AG08396 (cell line): Measurements from ENCODE around the gene KRTAP10-7.
"Not testable (repeated sequence)": the region's sequence is repeated elsewhere in the genome, so short reads cannot be mapped to it uniquely, and the experiment has no call there.

ENCODE experiments used
- DNase-seq: peaks from one replicate; pipeline ENCODE4 v3.0.0; 2012; ENCODE audit warnings: low spot score, mixed read lengths

KRTAP10-7 gene

DNA sequence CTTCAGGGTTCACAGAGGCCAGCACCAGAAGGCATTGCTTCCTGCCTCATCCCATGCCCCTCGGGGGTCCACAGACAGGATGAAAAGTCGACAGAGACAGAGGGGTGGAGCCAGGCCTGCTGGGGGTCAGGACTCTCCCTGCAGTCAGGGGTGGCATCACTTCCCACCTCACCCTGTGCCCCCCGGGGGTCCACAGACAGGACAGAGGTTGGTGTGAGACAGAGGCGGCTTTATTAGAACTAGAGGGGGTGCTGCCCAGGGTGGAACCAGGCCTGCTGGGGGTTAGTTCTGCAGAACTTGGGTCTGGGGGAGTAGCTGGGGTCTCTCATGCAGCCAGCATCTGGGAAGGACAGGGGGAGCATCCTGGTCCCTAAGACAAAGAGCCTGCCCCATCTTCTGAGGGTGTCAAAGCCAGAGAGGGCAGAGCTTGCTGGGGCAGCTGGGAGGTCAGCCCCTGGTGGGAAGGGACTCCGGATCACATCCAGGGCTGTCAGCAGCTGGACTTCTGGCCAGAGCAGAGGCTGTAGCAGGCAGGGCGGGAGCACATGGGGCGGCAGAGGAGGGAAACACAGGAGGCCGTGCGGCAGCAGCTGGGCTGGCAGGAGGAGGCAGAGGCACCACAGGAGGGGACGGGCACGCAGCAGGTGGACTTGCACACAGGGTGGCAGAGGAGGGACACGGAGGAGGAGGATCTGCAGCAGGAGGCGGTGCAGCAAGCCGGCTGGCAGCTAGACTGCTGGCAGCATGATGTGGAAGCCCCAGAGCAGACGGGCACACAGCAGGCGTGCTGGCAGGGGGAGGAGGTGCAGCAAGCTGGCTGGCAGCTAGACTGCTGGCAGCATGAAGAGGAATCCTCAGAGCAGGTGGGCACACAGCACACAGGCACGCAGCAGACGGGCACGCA is 9.2 kb upstream of the KRTAP10-7 start:
- not testable (repeated sequence) for DNase-seq

DNA sequence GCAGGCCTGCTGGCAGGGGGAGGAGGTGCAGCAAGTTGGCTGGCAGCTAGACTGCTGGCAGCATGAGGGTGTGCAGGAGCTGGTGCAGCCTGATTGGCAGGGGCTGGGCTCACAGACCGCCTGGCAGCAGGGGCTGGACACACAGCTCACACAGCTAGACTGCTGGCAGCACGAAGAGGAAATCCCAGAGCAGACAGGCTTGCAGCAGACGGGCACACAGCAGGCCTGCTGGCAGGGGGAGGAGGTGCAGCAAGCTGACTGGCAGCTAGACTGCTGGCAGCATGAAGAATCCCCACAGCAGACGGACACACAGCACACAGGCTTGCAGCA is 8.6 kb upstream of the KRTAP10-7 start:
- DNase-seq: not testable (repeated sequence)

DNA sequence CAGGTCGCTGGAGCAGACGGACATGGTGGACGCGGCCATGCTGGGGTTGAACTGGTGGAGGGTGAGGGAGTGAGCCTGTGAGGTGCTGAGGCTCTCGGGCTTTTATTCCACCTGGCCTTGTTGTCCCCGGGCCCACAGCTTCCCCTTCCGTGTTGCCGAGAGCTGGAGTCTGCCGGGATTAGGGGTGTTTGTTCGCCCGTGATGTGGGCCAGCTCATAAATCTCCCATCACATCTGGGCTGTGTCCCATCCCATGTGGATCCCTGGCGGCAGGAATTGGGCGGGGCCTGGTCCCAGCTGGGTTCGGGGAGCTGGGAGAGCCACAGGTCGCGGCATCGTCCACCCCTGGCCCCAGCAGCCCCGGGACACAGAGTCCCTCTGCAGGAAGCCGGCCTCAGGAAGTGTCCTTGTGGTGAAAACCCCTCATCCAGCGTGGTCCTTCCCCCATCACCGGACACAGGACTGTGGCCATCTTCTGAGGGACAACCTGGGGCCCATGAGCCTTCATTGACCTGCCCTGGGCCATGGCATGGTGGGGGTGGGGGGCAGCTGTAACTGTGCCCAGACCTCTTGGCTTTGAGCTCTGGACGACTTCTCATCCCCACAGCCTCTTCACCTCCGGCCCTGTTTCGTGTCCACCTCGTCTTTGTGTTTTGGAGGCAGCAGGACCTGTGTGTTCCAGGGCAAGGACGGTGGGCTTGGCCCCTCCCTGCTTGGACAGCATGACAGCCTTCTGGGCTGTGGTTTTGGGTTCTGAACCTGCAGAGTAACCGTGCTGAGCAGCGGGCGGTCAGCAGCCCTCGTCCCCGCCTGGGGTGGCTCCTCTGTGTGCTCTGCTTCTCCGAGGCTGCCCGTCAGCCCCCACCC is 7.7 kb upstream of the KRTAP10-7 start, which contains the start of gene KRTAP10-6:
Gene KRTAP10-6, minus strand, starts transcription at position 60 of the 866 bp plus-strand sequence. Its CDS starts 21 bp downstream, at position 39.
- no peak for DNase-seq

DNA sequence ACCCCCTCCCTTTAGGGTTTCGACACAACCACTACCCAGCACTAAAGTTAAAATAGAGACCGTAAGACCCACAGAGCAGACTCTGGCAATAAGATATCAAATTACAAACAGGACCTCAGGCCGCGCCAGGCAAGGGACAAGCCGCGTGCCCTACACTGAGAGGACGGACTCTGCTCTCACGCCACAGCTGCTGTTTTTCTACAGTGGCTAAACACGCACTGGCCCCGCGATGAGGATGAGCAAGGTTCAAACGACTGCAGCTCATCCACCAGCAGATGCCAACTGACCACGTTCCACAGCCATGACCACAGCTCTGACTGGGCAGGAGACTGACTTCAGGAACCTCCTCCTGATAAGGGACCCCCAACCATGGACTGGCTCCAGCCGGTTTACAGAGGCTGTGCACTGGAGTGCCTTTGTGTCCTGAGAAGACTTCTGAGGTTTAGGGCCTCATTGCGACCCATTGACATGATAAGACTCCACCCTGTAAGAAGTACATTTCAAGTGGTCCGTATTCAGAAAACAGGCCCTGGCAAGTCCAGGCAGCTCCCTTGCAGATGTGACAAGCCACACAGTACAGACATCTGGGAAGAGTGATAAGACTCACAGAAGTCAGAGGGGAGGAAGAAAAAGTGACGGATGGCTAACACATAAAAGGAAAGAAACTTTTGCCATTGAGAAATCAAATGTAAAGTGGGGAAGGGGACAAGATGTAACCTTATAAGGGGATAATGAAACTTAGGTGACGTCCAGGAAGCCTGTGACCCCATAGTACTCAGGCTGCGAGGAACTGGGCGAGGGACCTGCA is 6.6 kb upstream of the KRTAP10-7 start:
- no peak for DNase-seq

DNA sequence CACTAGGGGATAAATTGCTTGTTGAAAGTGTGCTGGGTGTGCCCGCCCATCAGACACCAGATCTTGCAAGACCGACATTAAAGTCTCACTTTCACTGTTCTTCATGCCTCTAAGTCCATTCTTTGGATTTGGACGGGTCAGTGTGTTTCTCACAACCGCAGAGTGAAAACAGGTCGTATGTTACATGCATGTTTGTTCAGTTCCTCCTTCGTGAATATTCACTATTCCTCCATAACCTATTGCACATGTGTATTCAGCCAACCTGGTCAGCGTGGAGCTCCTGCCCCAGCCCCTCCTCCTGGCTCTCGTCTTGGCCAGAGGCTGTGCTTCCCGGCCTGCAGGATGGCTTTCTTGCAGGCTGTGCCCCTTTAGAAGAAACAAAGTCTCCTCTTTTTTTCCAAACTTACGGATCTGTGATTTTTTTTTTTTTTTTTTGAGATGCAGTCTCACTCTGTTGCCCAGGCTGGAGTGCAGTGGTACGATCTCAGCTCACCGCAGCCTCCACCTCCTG is 5.9 kb upstream of the KRTAP10-7 start:
- no peak for DNase-seq

DNA sequence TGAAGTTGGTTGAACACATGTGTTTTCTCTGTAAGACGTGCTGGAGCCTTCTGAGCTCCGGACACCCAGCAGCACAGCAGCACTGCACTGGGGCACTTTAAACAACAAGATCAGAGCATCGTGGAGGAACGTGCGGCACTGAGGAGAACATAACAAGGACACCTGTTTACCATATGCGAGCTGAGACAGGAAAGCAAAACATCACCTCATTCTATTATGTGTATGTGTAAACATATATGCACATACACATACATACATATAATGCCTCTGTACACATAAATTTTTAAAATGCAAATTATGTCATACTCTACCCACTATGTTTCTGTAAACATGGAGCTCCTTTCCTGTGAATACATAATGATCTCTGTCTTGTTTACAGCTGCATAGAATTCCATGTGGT is 4.9 kb upstream of the KRTAP10-7 start:
- DNase-seq: no peak

DNA sequence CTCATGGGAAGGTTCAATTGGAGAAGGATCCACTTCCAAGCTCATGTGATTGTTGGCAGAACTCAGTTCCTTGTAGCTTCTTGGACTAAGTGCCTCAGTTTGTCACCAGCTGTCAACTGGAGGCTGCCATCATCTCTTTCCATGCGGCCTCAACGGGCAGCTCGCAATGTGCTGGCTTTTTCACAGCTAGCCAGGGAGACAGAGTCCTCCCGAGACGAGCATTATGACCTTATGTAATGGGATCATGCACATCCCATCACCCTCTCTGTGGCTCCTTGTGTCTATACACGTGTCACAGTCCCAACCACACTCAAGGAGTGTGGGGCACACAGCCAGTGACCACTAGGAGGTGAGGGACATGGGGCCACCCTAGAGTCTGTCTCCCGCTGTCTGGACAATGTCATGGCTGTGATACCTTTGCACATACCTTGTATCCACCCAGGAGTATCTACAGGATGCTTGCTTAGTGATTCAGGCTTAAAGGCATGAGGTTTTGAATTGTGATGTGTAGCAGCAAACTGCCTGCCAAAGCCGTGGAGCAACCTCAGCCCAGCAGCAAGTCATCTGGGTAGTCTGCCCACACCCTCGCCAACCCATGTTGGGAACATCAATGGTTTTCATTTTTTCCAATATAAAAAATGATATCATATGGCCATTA is 4.2 kb upstream of the KRTAP10-7 start:
- no peak for DNase-seq

DNA sequence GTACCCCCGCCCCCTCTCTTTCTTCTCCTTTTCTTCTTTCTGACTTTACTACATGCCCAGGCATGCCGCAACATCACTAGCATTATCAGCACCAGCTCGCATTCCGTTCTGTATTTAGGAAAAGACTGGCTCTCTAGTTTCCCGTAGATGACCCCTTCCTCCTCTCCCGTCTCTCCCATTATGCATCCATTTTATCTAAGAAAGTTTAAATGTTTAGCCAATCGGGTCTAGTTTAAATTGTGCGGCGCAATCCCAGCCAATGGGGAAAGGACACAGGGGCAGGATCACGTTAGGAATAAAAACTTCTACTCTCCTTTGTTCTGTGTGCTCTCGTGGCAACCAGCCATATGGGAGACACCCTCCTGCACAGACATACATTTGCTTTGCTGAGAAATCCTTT is 2.3 kb upstream of the KRTAP10-7 start:
- DNase-seq: no peak

DNA sequence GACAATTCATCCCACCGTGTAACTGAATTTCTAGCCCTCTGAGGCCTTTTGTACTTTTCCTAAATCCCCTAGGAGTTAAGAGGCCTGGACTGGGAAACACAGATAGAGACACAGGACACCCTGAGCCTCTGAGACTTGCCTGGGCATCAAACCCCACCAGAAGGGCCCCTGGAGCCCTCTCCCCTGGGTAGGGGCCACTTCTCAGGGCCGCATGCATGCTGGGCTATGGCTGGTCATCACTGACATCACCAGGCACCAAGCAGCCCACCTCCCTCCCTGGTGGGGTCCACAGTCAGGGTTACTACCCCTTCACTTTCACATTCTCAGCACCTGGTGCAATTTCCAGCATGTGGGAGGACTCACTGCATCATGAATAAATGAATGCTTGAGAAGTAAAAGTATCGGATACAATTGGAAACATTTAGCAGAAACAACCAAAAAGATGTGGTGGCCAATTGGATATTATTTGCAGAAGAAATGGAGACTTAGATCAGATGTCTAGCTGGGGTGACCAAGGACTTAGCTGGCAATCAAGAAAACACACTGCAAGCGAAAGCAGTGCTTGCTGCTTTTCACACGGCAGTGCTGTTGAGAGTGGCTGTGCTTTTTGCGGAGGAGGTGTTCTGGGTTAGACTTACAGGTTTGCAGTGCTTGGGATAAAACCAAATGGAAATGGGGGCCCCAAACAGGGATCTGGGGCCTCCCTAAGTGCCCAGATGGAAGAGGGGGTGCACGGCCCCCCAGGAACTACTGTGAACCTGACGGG is 950 bp upstream of the KRTAP10-7 start:
- no peak for DNase-seq

DNA sequence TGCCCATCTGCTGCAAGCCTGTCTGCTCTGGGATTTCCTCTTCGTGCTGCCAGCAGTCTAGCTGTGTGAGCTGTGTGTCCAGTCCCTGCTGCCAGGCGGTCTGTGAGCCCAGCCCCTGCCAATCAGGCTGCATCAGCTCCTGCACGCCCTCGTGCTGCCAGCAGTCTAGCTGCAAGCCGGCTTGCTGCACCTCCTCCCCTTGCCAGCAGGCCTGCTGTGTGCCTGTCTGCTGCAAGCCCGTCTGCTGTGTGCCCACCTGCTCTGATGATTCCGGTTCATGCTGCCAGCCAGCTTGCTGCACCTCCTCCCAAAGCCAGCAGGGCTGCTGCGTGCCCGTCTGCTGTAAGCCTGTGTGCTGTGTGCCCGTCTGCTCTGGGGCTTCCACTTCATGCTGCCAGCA is 694 bp downstream of the KRTAP10-7 start:
- not testable (repeated sequence) for DNase-seq

DNA sequence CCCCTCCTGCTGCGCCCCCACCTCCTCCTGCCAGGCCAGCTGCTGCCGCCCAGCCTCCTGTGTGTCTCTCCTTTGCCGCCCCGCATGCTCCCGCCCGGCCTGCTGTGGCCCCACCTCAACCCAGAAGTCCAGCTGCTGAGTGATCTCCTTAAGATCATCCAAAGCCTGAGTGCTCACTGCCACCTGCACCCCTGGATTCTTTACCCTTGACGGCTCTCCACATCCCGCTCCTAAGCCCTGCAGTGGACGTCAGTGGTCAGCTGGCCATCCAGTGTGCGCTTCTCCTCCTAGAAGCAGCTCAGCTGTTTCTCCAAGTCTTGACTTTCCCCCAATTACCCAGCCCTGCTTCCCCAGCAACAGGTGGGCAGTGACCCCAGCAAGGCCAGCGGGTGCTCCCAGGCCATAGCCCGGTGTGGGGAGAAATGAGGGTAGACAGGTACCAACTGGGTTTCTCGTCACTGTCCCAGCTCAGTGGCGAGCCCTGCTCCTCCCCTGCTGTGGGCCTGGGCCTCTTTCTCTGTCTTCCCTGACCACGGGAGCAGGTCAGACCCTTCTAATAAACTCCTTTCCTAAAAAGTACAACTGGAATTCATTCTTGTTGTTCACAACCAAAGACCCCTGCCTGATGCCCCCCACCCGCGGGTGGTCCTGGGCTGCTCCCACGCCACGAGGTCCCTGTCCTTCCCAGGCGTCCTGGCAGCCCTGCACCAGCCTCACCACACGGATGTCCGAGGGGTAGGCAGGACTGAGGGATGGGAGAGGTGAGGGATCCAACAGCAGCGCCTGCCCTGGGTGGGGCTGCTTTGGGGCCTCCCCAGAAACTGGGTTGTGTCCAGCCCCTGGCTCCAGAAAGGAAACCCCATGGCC is 1.4 kb downstream of the KRTAP10-7 start:
- no peak for DNase-seq

DNA sequence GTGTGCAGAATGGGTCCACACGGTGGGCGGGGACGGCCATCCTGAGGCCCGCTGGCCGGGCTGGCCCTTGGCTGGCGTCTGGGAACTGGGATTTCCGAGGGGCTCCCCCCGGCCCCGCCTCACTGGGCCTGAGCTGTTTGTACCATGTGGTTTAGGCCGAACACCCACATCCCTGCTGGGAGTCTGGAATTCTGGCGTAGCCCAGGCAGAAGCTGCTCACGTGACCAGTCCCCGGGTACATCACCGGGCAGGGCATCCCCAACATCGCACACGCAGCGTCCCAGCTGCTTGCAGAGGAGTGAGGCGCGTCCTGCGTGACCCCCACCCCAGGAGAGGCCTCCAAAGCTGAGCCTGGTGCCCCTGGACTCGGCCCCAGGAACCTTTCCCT is 2.1 kb downstream of the KRTAP10-7 start:
- no peak for DNase-seq

DNA sequence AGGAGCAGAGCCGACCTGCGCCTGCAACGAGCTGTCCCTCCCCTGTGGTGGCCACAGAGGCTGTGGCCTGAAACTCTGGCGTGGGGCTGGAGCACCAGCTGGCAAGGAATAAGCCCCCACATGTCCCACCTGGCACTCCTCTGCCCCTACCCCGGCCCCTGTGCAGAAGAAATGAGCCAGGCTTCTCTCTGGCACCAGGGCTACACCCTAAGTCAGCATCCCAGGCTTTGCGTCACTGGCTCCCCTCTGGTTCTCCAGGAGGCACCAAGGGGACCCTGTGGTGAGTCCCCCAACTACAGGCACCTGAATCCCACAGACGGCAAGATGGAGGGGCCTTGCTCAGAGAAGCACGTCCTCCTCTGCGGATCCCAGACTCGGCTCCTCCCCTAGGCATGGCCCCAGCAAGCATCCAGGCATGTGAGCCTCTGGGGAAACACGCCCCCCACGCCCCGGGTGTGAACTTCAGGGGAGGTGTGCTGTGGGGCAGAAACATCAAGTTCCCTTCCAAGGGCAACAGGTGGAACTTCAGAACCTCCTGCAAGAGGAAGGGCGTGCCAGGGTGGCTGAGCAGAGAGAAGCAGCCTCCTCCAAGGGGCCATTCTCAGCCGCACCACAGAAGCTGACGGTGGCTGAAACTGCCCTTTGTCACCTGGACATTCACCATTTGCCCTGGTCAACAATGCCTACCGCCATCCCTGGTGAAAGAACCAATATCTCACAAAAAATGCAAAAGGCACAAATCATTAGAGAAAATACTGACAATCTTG is 2.9 kb downstream of the KRTAP10-7 start:
- no peak for DNase-seq

DNA sequence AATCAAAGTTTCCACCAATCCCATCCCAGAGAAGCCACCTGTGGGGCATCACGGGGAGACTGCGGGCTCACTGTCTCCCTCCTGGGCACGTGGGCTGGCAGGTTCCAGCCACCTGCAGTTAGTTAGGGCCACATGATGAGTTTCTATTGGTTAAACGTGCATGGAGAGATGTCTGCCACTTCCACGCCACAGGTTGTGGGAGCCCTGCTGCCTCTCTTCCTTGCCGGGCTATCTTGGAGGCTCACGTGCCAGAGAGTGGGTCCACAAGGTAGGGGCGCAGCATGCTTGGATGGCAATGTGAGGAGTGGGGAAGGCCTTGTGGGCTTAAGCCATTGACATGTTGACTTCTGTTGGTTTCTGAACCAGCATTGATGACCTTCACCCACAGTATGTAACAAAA is 3.5 kb downstream of the KRTAP10-7 start:
- no peak for DNase-seq

DNA sequence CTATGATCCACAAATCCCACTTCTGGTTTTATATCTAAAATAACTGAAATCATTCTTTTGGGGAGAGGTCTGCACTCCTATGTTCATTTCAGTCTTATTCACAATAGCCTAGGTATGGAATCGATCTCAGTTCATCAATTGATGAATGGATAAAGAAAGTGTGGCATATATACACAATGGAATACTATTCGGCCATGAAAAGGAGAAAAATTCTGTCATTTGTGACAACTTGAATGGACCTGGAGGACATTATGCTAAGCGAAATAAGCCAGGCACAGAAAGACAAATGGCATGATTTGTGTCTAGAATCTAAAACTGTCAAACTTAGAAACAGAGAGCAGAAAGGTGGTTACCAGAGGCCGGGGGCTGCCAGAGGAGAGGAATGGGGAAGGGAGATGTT is 6.1 kb downstream of the KRTAP10-7 start:
- DNase-seq: no peak

DNA sequence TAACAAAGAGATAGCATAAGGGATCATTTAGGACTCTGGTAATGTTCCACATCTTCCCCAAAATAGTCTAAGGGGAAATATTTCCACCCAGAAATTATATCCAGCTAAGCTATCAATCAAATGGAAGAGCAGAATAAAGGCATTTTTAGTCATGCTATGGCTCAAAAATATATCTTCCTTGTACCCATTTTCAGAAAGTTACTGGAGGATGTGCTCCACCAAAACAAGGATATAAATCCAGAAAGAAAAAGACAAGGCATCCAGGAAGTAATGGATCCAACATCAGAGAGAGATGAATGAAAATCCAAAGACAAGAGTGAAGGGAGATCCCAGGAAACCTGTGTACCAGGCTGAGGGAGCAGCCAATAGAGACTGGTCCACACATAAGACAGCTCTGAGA is 8.8 kb downstream of the KRTAP10-7 start:
- DNase-seq: no peak

DNA sequence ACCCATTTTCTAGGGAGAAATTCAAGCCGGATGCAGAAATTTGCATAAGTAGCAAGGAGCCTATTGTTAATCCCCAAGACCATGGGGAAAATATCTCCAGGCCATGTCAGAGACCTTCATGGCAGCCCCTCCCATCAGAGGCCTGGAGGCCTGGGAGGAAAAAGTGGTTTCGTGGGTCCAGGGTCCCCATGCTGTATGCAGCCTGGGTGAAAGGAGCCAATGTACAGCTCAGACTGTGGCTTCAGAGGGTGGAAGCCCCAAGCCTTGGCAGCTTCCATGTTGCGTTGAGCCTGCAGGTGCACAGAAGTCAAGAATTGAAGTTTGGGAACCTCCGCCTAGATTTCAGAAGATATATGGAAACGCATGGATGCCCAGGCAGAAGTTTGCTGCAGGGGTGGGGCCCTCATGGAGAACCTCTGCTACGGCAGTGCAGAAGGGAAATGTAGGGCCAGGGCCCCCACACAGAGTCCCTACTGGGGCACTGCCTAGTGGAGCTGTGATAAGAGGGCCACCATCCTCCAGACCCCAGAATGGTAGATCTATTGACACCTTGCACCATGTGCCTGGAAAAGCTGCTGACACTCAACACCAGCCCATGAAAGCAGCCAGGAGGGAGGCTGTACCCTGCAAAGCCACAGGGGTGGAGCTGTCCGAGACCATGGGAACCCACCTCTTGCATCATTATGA is 9.9 kb downstream of the KRTAP10-7 start:
- not testable (repeated sequence) for DNase-seq

DNA sequence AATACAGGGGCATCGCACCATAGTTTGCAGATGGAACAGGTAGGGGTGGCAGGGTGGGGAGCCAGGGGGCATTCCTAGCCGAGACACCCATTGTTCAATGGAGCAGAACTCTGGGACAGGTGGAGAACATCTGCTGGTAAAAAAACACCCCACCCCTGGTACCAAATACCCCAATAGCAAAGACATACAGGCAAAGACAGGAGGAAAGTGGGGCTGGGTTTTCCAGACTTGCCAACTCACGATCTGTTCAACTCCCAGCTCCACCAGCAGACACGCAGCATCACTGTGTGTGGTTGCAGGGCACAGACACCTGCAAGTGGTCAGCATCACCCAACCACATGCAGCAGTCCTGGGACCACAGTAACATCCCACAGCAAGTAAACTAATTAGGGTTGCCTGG is 11.2 kb downstream of the KRTAP10-7 start:
- DNase-seq: no peak
